T47D (cell line): ENCODE results near the gene TSC22D2.

ENCODE experiments used
- DNase-seq, 2 experiments: peaks; one replicate each; pipeline versions ENCODE4 v3.0.0 to v3.0.0-alpha.2; 2011 to 2012; ENCODE audit warnings: low read depth in 1 of 2, low spot score in 1 of 2
- JUND ChIP-seq: IDR thresholded peaks from 2 replicates; pipeline ENCODE4 v1.6.1; 2012; ENCODE audit warnings: low read depth
- in situ Hi-C: cut with HindIII; loops from 2 replicates; pipeline ENCODE4 v1.10.0; 2016; ENCODE audit warnings: low sequenced_read_pairs, low pct_unique_long_range_greater_than_20kb

The TSC22D2 gene

GRCh38 chr3:150391161-150391560 is 16.9 kb upstream of the TSC22D2 start:
- TF ChIP-seq JUND: no peak
- in situ Hi-C loops: no loop called here
- no peak for DNase-seq

- no peak for DNase-seq
- TF ChIP-seq JUND: no peak
- in situ Hi-C loops: no loop called here
Observed at GRCh38 chr3:150393745-150394144, 14.4 kb upstream of the TSC22D2 start.

GRCh38 chr3:150394606-150395005 is 13.5 kb upstream of the TSC22D2 start:
- in situ Hi-C loops: no loop called here
- no peak for TF ChIP-seq JUND
- no peak for DNase-seq

GRCh38 chr3:150396491-150396890 is 11.6 kb upstream of the TSC22D2 start:
- TF ChIP-seq JUND: no peak
- DNase-seq: no peak
- in situ Hi-C loops: no loop called here

GRCh38 chr3:150396956-150397550 is 11.0 kb upstream of the TSC22D2 start:
- in situ Hi-C loops: no loop called here
- no peak for DNase-seq
- no peak for TF ChIP-seq JUND

- no peak for DNase-seq
- no peak for TF ChIP-seq JUND
Observed at GRCh38 chr3:150399060-150399459, 9.0 kb upstream of the TSC22D2 start.

GRCh38 chr3:150401285-150401684 is 6.8 kb upstream of the TSC22D2 start:
- no peak for DNase-seq
- no peak for TF ChIP-seq JUND
- in situ Hi-C loops: no loop called here

More at GRCh38 chr3:150399060-150399459, 9.0 kb upstream of the TSC22D2 start:
- in situ Hi-C loops: no loop called here

- DNase-seq: no peak
- no peak for TF ChIP-seq JUND
- in situ Hi-C loops: no loop called here
Observed at GRCh38 chr3:150402217-150402616, 5.9 kb upstream of the TSC22D2 start.

- DNase-seq: no peak
- in situ Hi-C loops: no loop called here
- TF ChIP-seq JUND: no peak
Observed at GRCh38 chr3:150404023-150404422, 4.1 kb upstream of the TSC22D2 start.

GRCh38 chr3:150407051-150407807 is 869 bp upstream of the TSC22D2 start:
- peak in 1 of 2 experiments; percentile 29 for DNase-seq
- in situ Hi-C loops: no loop called here
- TF ChIP-seq JUND: no peak

- DNase-seq: no peak
- TF ChIP-seq JUND: no peak
- in situ Hi-C loops: no loop called here
Observed at GRCh38 chr3:150407808-150408220, 284 bp upstream of the TSC22D2 start.

- TF ChIP-seq JUND: no peak
- no peak for DNase-seq
- in situ Hi-C loops: no loop called here
Observed at GRCh38 chr3:150409125-150409511, 1.0 kb downstream of the TSC22D2 start.

GRCh38 chr3:150409512-150410310 is 1.6 kb downstream of the TSC22D2 start:
- TF ChIP-seq JUND: no peak
- DNase-seq: peak; percentile 72 to 82
- in situ Hi-C loops: no loop called here
